ENCODE measurements around the gene CDKN2A. TPM values are rescaled to one million over a fixed set of nuclear protein-coding genes. Genes with fewer than 3 reads are reported as not detected.

The CDKN2A gene
- total RNA-seq, 1 donor from 2014 or later: 14.3 TPM

DNA sequence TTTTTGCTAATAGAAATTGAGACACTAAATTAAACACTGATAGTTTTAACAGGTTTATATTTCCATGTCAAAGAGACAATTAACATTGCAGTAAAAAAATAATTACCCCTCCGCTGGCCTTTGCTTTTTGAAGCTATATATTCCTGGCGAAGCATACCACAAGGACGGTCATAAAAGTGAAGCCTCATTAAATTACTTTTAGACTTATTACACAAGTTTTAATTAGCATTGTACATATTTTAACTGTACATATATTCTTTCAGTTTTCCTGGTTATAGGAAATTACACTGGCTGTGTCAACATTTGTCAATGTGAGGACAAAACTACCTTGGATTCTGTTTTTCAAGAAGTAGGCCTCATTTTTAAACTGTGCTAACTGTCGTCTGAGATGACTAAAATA, 1.2 kb downstream of the CDKN2A start:
- Mint-ChIP-seq H3K27me3 (ENCODE audit: unreplicated experiment) (peaks cover 26% of the 10 kb centered on the region), H3K4me3 (ENCODE audit: unreplicated experiment) (peak overlapping the region; percentile 89), H3K27ac (ENCODE audit: unreplicated experiment) (peak overlapping the region; percentile 74), H3K4me1 (ENCODE audit: unreplicated experiment) (peaks cover 34% of the 10 kb centered on the region), H3K9me3 (ENCODE audit: unreplicated experiment) (no peaks in the 10 kb centered on the region), H3K36me3 (ENCODE audit: unreplicated experiment) (peaks cover 10% of the 10 kb centered on the region)
- TF ChIP-seq, protein P1, sequence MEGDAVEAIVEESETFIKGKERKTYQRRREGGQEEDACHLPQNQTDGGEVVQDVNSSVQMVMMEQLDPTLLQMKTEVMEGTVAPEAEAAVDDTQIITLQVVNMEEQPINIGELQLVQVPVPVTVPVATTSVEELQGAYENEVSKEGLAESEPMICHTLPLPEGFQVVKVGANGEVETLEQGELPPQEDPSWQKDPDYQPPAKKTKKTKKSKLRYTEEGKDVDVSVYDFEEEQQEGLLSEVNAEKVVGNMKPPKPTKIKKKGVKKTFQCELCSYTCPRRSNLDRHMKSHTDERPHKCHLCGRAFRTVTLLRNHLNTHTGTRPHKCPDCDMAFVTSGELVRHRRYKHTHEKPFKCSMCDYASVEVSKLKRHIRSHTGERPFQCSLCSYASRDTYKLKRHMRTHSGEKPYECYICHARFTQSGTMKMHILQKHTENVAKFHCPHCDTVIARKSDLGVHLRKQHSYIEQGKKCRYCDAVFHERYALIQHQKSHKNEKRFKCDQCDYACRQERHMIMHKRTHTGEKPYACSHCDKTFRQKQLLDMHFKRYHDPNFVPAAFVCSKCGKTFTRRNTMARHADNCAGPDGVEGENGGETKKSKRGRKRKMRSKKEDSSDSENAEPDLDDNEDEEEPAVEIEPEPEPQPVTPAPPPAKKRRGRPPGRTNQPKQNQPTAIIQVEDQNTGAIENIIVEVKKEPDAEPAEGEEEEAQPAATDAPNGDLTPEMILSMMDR (IDR thresholded peaks at IDR 0.05): no peak
- no peak for DNase-seq (ENCODE audit: extremely low spot score, unreplicated experiment)

DNA sequence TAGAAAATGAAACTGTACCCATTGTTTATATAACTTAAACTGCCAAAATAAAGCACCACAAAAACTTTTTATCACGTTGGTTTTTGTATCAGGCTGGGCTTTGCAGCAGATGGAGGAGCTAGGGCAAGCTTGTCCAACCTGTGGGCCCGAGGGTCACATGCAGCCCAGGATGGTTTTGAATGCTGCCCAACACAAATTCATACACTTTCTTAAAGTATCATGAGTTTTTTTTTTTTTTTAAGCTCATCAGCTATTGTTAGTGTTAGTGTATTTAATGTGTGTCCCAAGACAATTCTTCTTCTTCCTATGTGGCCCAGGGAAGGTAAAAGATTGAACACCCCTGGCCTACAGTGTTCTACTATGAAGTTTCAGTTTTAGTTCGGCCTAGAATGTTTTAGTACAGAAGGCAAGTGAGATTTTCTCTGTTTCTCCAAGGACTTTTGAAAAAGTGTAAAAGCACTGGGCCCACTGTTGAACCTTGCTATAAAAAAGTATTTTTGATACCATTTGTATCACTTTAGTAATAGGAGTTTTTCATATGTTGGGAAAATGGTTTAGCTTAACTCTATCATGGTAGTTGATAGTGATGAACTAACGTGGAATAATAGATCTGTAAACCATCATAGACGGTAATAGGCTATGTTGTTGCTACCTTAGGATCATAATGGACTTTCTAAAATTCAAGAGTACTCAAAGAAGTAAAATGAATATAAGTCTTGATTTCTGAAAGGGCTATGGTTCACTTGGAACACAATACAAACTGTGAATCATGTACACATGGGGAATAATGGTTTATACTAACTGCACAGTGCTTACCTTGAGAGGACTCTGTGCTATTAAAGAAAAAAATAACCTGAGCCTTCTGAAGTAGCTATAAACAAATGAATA, 2.9 kb downstream of the CDKN2A start:
- no peaks in the 10 kb centered on the region for H3K9me3 Mint-ChIP-seq (ENCODE audit: unreplicated experiment)
- H3K4me1 Mint-ChIP-seq (ENCODE audit: unreplicated experiment): peaks cover 34% of the 10 kb centered on the region
- no peak for DNase-seq (ENCODE audit: extremely low spot score, unreplicated experiment)
- TF ChIP-seq, protein P1 (IDR thresholded peaks at IDR 0.05): no peak
- peaks cover 28% of the 10 kb centered on the region for H3K27me3 Mint-ChIP-seq (ENCODE audit: unreplicated experiment)
- H3K36me3 Mint-ChIP-seq (ENCODE audit: unreplicated experiment): peaks cover 10% of the 10 kb centered on the region
- H3K4me3 Mint-ChIP-seq (ENCODE audit: unreplicated experiment): no peak overlapping the region
- H3K27ac Mint-ChIP-seq (ENCODE audit: unreplicated experiment): no peak overlapping the region

DNA sequence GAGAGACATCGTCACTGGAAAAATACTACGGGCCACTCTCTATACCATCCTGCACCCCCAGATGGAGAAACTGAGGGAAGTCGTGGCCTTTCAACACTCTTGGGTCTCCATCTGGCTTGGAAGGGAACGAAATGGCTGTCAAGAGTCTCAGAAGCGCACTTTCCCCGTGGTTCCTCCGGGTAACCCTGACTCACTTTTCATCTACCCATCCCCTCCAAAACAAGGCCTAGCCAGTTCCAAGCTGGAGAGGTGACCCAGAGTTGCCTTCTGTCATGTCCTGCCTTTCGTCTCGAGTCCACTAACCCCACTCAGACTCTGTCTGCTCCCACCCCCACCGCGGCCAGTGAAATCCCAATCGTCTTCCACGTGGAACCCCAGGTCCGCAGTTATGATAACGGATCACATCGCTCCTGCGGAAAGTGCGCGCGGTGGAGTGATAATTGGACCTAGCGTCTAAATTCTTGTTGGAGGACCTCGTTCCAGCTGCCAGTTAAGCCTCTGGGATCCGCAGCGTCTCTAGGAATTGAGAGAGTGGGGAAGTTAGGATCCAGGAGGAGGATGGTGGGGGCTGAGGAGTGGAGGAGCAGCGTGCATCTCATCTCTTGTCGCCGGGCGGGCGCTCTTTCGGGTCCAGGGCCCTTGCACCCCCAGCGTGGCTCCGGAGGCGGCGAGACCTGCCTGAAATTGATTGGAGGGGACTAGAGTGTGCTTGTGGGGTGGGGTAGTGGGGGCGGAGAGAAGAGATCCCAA, 4.6 kb downstream of the CDKN2A start:
- Mint-ChIP-seq H3K36me3 (ENCODE audit: unreplicated experiment) (peaks cover 10% of the 10 kb centered on the region), H3K27ac (ENCODE audit: unreplicated experiment) (no peak overlapping the region), H3K27me3 (ENCODE audit: unreplicated experiment) (peaks cover 35% of the 10 kb centered on the region), H3K4me1 (ENCODE audit: unreplicated experiment) (peaks cover 29% of the 10 kb centered on the region), H3K4me3 (ENCODE audit: unreplicated experiment) (peak overlapping the region; percentile 27), H3K9me3 (ENCODE audit: unreplicated experiment) (no peaks in the 10 kb centered on the region)
- DNase-seq (ENCODE audit: extremely low spot score, unreplicated experiment): no peak
- TF ChIP-seq, protein P1 (IDR thresholded peaks at IDR 0.05): no peak

DNA sequence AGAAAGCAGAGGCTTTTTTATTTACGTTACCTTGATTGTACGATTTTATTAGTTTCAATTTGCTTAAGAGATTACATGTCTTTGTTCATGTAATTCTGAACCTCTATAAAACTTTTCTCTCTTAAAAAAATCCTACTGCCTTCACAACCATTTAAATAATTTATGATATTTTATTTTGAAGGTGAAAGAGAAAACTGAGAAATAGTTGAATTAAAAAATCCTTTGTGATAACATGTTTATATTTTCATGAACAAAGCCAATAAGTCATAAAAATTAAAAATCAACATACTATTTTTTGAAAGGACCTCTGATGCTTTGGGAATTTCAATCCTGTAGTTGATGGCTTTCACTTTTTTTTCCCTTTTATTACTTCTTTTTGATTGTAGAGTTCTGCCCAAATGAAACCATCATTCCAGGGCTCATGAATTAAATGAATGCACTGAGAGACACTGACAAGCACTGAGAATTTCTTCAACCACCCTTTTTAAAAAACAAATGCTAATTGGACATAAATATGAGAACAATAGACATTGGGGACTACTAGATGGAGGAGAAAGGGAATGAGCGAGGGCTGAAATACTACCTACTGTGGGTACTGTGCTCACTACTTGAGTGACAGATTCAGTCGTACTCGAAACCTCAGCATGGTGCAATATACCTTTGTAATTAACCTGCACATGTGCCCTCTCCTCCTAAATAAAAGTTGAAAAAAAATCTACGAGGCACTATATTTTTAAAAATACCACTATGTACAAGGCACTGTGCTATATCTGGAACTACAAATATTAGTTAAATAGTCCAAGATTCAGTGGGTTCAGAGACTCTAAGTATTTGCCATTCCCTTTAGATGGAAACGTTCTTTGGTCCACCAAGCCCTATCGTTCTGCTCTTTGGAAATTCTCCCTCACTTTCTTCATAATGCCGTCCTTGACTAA, 5.9 kb downstream of the CDKN2A start:
- H3K4me3 Mint-ChIP-seq (ENCODE audit: unreplicated experiment): no peak overlapping the region
- H3K27ac Mint-ChIP-seq (ENCODE audit: unreplicated experiment): no peak overlapping the region

More for the DNA sequence above, 5.9 kb downstream of the CDKN2A start:
- TF ChIP-seq, protein P1 (IDR thresholded peaks at IDR 0.05): no peak
- peaks cover 22% of the 10 kb centered on the region for H3K4me1 Mint-ChIP-seq (ENCODE audit: unreplicated experiment)
- H3K27me3 Mint-ChIP-seq (ENCODE audit: unreplicated experiment): peaks cover 47% of the 10 kb centered on the region
- H3K36me3 Mint-ChIP-seq (ENCODE audit: unreplicated experiment): peaks cover 10% of the 10 kb centered on the region
- H3K9me3 Mint-ChIP-seq (ENCODE audit: unreplicated experiment): no peaks in the 10 kb centered on the region
- DNase-seq (ENCODE audit: extremely low spot score, unreplicated experiment): no peak

All from osteocyte (in vitro differentiated cells).